MM.1S (cell line): ENCODE data around the gene TMC2.
"Not testable (repeated sequence)": the region's sequence is repeated elsewhere in the genome, so short reads cannot be mapped to it uniquely, and the experiment has no call there.

Experiments used
- DNase-seq: peaks from one replicate; pipeline ENCODE4 v3.0.0-alpha.2; 2015
- H2AFZ ChIP-seq: fragments of 300-600 bp; sonication (generic); 2 replicates; pipeline ENCODE4 v1.6.0; 2016; ENCODE audit warnings: antibody characterized with exemption, low read length
- H3F3A ChIP-seq: fragments of 300-600 bp; sonication (generic); 2 replicates; pipeline ENCODE4 v1.6.1; 2016; ENCODE audit warnings: mild to moderate bottlenecking, antibody characterized with exemption, low read length, moderate library complexity, mixed read lengths; ENCODE audit not compliant: insufficient read depth
- H3K27ac ChIP-seq: fragments of 300-600 bp; sonication (generic); 2 replicates; pipeline ENCODE4 v1.5.1; 2016; ENCODE audit warnings: mild to moderate bottlenecking, low read length
- H3K27me3 ChIP-seq: fragments of 300-600 bp; sonication (generic); replicated peaks from 2 replicates; pipeline ENCODE4 v1.6.0; 2016; ENCODE audit warnings: low read length; ENCODE audit not compliant: insufficient read depth
- H3K36me3 ChIP-seq: fragments of 300-600 bp; sonication (generic); replicated peaks from 2 replicates; pipeline ENCODE4 v1.6.1; 2016; ENCODE audit warnings: mild to moderate bottlenecking, low read length, mixed read lengths; ENCODE audit not compliant: insufficient read depth
- H3K4me1 ChIP-seq: fragments of 300-600 bp; sonication (generic); 2 replicates; pipeline ENCODE4 v1.6.1; 2016; ENCODE audit warnings: low read length, mixed read lengths
- H3K4me2 ChIP-seq: fragments of 300-600 bp; sonication (generic); 2 replicates; pipeline ENCODE4 v1.6.0; 2016; ENCODE audit warnings: low read depth, low read length
- H3K4me3 ChIP-seq: fragments of 300-600 bp; sonication (generic); 2 replicates; pipeline ENCODE4 v1.5.1; 2016; ENCODE audit warnings: low read length, mixed read lengths
- H3K79me2 ChIP-seq: fragments of 300-600 bp; sonication (generic); 2 replicates; pipeline ENCODE4 v1.6.1; 2016; ENCODE audit warnings: mixed run types, low read length, mixed read lengths
- H3K9ac ChIP-seq: fragments of 300-600 bp; sonication (generic); 2 replicates; pipeline ENCODE4 v1.6.1; 2016; ENCODE audit warnings: low read length, mixed read lengths
- H3K9me2 ChIP-seq: fragments of 300-600 bp; sonication (generic); replicated peaks from 2 replicates; pipeline ENCODE4 v1.6.1; 2016; ENCODE audit warnings: mild to moderate bottlenecking, low read length, mixed read lengths; ENCODE audit not compliant: insufficient read depth
- H3K9me3 ChIP-seq: fragments of 300-600 bp; sonication (generic); replicated peaks from 2 replicates; pipeline ENCODE4 v1.6.1; 2016; ENCODE audit warnings: mild to moderate bottlenecking, low read length, mixed read lengths; ENCODE audit not compliant: insufficient read depth
- H4K20me1 ChIP-seq: fragments of 300-600 bp; sonication (generic); 2 replicates; pipeline ENCODE4 v1.6.1; 2016; ENCODE audit warnings: mild to moderate bottlenecking, low read length, moderate library complexity, mixed read lengths; ENCODE audit not compliant: insufficient read depth
- EZH2 ChIP-seq: fragments of 300-600 bp; sonication (generic); optimal IDR thresholded peaks from 2 replicates; pipeline ENCODE3; 2017; ENCODE audit warnings: low read depth, mild to moderate bottlenecking, antibody characterized with exemption, low read length, mixed read lengths
- EZH2phosphoT487 ChIP-seq: fragments of 300-600 bp; sonication (generic); IDR thresholded peaks from 2 replicates; pipeline ENCODE4 v1.6.1; 2018; ENCODE audit warnings: antibody characterized with exemption, low read length
- TF ChIP-seq, protein P1 (sequence below): fragments of 300-600 bp; sonication (generic); IDR thresholded peaks from 2 replicates; pipeline ENCODE4 v1.5.1; 2016; ENCODE audit warnings: antibody characterized with exemption, low read length, mixed read lengths

TMC2 gene

DNA sequence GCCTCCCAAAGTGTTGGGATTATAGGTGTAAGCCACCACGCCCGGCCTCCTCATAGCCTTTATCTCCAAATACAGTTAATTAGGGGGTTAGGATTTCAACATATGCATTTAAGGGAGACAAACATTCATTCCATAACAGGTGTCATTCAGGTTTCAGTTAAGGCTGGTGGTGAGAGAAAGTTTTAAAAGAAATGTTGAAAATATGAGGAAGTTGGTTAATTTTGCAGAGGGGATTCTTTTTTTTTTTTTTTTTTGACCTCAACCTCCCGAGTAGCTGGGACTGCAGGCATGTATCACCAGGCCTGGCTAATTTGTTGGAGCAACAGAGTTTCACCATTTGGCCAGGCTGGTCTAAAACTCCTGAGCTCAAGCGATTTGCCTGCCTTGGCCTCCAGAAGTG lies 143.7 kb downstream of the TMC2 start:
- H3K36me3 ChIP-seq: no peaks in the 10 kb centered on the region
- H3K27ac ChIP-seq: no peak overlapping the region
- DNase-seq: no peak

DNA sequence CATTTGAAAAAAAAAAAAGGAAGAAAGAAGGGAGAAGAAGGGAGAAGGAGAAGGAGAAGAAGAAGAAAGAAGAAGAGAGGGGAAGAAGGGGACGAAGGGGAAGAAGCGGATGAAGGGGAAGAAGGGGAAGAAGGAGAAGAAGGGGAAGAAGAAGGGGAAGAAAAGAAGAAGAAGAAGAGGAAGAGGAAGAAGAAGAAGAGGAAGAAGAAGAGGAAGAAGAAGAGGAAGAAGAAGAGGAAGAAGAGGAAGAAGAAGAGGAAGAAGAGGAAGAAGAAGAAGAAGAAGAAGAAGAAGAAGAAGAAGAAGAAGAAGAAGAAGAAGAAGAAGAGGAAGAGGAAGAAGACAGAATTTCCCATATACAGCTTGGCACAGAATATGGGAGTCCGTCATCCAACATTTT lies 145.7 kb downstream of the TMC2 start:
- not testable (repeated sequence) for H4K20me1 ChIP-seq, H2AFZ ChIP-seq, H3K79me2 ChIP-seq, H3K27me3 ChIP-seq, DNase-seq, H3F3A ChIP-seq, H3K9me2 ChIP-seq, H3K9ac ChIP-seq, H3K9me3 ChIP-seq, H3K36me3 ChIP-seq, H3K4me1 ChIP-seq, H3K4me2 ChIP-seq, H3K27ac ChIP-seq, H3K4me3 ChIP-seq

More for the DNA sequence above, 143.7 kb downstream of the TMC2 start:
- H3K9me2 ChIP-seq: no peaks in the 10 kb centered on the region
- H3K4me1 ChIP-seq: no peaks in the 10 kb centered on the region
- H3K9me3 ChIP-seq: no peaks in the 10 kb centered on the region
- no peak overlapping the region for H3K9ac ChIP-seq
- H2AFZ ChIP-seq: no peak overlapping the region
- no peaks in the 10 kb centered on the region for H3F3A ChIP-seq
- no peak overlapping the region for H3K4me3 ChIP-seq
- TF ChIP-seq EZH2phosphoT487: no peak
- TF ChIP-seq, protein P1, sequence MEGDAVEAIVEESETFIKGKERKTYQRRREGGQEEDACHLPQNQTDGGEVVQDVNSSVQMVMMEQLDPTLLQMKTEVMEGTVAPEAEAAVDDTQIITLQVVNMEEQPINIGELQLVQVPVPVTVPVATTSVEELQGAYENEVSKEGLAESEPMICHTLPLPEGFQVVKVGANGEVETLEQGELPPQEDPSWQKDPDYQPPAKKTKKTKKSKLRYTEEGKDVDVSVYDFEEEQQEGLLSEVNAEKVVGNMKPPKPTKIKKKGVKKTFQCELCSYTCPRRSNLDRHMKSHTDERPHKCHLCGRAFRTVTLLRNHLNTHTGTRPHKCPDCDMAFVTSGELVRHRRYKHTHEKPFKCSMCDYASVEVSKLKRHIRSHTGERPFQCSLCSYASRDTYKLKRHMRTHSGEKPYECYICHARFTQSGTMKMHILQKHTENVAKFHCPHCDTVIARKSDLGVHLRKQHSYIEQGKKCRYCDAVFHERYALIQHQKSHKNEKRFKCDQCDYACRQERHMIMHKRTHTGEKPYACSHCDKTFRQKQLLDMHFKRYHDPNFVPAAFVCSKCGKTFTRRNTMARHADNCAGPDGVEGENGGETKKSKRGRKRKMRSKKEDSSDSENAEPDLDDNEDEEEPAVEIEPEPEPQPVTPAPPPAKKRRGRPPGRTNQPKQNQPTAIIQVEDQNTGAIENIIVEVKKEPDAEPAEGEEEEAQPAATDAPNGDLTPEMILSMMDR: no peak
- TF ChIP-seq EZH2: no peak
- no peak overlapping the region for H3K4me2 ChIP-seq
- no peaks in the 10 kb centered on the region for H3K79me2 ChIP-seq
- no peaks in the 10 kb centered on the region for H3K27me3 ChIP-seq
- H4K20me1 ChIP-seq: no peaks in the 10 kb centered on the region

DNA sequence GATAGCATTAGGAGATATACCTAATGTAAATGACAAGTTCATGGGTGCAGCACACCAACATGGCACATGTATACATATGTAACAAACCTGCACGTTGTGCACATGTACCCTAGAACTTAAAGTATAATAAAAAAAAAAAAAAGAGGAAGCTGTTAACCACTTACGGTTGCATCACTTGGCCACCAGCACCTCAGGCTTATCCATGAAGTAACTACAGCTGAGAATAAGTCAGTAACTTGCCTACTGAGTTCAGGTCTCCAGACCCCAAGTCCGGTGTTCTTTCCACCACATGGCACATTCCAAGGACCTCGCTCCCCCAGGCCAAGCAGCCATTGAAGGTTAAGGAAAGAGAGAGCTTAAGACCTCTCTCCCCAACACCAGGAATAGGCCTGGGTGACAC lies 148.4 kb downstream of the TMC2 start:
- H3K36me3 ChIP-seq, H2AFZ ChIP-seq, H3K79me2 ChIP-seq, H3K9me2 ChIP-seq, H3K9ac ChIP-seq, H3K27ac ChIP-seq, H3K4me3 ChIP-seq, H3K4me1 ChIP-seq, H3K9me3 ChIP-seq, H3K4me2 ChIP-seq, DNase-seq, H3F3A ChIP-seq, H3K27me3 ChIP-seq, H4K20me1 ChIP-seq: not testable (repeated sequence)

DNA sequence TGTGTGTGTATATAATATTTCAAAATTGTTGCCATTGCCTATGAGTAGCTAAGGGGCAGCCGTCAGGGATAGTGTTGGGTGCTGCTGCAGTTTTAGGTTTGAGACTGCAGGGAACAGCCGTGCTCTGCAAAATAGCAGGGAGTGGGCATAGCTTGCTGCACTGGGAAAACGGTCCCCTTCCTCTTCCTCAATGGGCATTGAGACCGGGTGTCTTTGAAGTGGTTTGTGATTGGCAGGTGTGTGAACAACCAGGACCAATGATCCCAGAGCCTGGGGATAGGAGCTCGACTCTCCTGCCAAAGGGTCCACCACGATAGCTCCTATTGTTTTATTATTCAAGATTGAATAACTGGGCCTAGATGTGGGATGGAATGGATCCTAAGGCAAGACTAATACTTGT lies 151.1 kb downstream of the TMC2 start:
- no peaks in the 10 kb centered on the region for H3K9me2 ChIP-seq
- H2AFZ ChIP-seq: peak overlapping the region; percentile 62
- no peaks in the 10 kb centered on the region for H4K20me1 ChIP-seq
- peak overlapping the region; percentile 57 for H3K4me2 ChIP-seq
- H3K4me3 ChIP-seq: peak overlapping the region; percentile 39; the same call in 1 of the 2 replicates
- H3K4me1 ChIP-seq: no peaks in the 10 kb centered on the region; the same call in 1 of the 2 replicates
- no peaks in the 10 kb centered on the region for H3K79me2 ChIP-seq
- no peak for DNase-seq
- TF ChIP-seq EZH2phosphoT487: no peak
- TF ChIP-seq, protein P1: no peak
- TF ChIP-seq EZH2: no peak
- H3K36me3 ChIP-seq: no peaks in the 10 kb centered on the region
- peaks cover 10% of the 10 kb centered on the region for H3K27me3 ChIP-seq
- no peaks in the 10 kb centered on the region for H3K9me3 ChIP-seq
- no peak overlapping the region for H3K27ac ChIP-seq
- H3K9ac ChIP-seq: no peak overlapping the region
- H3F3A ChIP-seq: peaks cover 7% of the 10 kb centered on the region; the same call in 1 of the 2 replicates
